Stimulated activated CD8-positive, alpha-beta memory T cell treated with anti-CD3 and anti-CD28 coated beads, Interleukin-4, amount 100 ng/mL, for 4 hours (primary cell): ENCODE measurements around the gene CBR3.

Experiments
- DNase-seq, 2 donors: peaks; one replicate each; pipeline ENCODE4 v3.0.0-alpha.2; 2020; ENCODE audit warnings: low read depth in 2 of 2, low spot score in 1 of 2

The CBR3 gene

GRCh38 chr21:36183144-36183795 lies 48.4 kb downstream of the CBR3 start:
- no peak for DNase-seq

- DNase-seq, result no peak
Observed at GRCh38 chr21:36184545-36184944, 49.7 kb downstream of the CBR3 start.

- DNase-seq, result no peak
Observed at GRCh38 chr21:36185523-36185922, 50.6 kb downstream of the CBR3 start.

- DNase-seq, result no peak
Observed at GRCh38 chr21:36186081-36186480, 51.2 kb downstream of the CBR3 start.

- DNase-seq, result no peak
Observed at GRCh38 chr21:36186506-36187399, 51.9 kb downstream of the CBR3 start.

GRCh38 chr21:36188081-36188681 lies 53.3 kb downstream of the CBR3 start:
- no peak for DNase-seq

GRCh38 chr21:36188937-36189336 lies 54.1 kb downstream of the CBR3 start:
- DNase-seq, result no peak

GRCh38 chr21:36190736-36191135 lies 55.9 kb downstream of the CBR3 start:
- DNase-seq, result no peak

- no peak for DNase-seq
Observed at GRCh38 chr21:36193200-36193599, 58.3 kb downstream of the CBR3 start.

GRCh38 chr21:36194024-36194423 lies 59.1 kb downstream of the CBR3 start:
- no peak for DNase-seq

- DNase-seq, result no peak
Observed at GRCh38 chr21:36195613-36196012, 60.7 kb downstream of the CBR3 start.
